ENCODE measurements around the gene GNAZ. TPM values are rescaled to one million over a fixed set of nuclear protein-coding genes. Genes with fewer than 3 reads are reported as not detected.

The GNAZ gene
- total RNA-seq, 4 donors from 2014 or later, result 50.1 to 89.2 (median 55.0) TPM

DNA sequence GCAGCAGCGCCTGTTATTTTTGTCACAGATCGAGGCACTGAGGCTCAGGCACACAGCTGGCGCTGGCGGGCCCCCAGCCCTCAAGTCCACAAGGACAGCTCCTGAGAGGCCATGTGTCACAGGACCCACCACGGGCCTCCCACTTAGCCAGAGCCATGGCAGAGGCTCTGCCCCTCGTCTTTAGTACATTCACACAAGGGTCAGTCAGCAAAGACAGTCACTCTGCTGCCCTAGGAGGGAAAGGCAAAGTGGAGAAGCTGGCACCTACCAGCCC lies 29.1 kb downstream of the GNAZ start:
- no CpG with 5 or more reads among the region's 6 CpGs for WGBS, 2 donors (ENCODE audit: low coverage in 1 of 2)
- ATAC-seq, result no peak

DNA sequence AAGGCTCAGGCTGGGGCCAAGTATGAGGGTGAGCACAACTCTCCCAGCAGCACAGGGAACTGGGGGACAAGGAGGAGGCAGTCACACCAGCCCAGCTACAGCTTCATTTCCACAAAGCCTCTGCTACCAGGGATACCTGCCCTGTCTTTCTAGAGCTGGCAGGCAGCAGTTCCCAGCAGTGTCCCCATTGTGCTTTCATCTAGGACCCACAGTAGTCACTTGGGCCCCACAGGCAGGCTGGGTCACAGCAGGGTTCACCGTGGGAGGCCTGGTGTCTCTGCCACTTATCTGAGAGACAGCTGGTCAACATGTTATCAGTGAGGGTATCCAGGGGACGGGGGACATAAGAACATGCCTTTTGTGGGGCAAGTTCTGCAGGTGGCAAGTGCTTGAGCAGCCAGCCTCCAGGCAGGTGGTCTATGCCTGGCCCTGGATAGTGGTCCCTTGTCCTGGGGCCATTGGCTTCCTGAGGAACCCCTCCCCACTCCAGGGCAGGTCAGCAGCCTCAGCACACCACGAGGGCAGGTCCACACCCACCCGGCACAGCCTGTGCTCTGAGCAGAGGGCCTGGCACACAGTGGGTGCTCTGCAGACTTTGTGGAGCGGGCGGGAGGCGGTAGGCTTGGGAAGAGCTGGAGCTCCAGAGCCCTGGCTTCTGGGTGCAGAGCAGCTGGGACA lies 29.9 kb downstream of the GNAZ start:
- Histone ChIP-seq H3K4me1 (peaks cover 8 to 54% (median 19%) of the 10 kb centered on the region in 3 donors), H3K27ac (peak overlapping the region in 3 of 4 donors; percentile 83 to 87 (median 86)), H3K36me3 (peaks cover 0 to 16% of the 10 kb centered on the region in 2 donors), H3K4me3 (no peak overlapping the region), H3K9me3 (no peaks in the 10 kb centered on the region), H3K27me3 (no peaks in the 10 kb centered on the region)
- TF ChIP-seq POLR2A (IDR thresholded peaks at IDR 0.05) (no peak), EP300 (IDR thresholded peaks at IDR 0.05) (no peak), POLR2AphosphoS5 (IDR thresholded peaks at IDR 0.05) (no peak)
- TF ChIP-seq, protein P1, sequence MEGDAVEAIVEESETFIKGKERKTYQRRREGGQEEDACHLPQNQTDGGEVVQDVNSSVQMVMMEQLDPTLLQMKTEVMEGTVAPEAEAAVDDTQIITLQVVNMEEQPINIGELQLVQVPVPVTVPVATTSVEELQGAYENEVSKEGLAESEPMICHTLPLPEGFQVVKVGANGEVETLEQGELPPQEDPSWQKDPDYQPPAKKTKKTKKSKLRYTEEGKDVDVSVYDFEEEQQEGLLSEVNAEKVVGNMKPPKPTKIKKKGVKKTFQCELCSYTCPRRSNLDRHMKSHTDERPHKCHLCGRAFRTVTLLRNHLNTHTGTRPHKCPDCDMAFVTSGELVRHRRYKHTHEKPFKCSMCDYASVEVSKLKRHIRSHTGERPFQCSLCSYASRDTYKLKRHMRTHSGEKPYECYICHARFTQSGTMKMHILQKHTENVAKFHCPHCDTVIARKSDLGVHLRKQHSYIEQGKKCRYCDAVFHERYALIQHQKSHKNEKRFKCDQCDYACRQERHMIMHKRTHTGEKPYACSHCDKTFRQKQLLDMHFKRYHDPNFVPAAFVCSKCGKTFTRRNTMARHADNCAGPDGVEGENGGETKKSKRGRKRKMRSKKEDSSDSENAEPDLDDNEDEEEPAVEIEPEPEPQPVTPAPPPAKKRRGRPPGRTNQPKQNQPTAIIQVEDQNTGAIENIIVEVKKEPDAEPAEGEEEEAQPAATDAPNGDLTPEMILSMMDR (IDR thresholded peaks at IDR 0.05), result no peak
- ATAC-seq, result no peak
- WGBS, 2 donors (ENCODE audit: low coverage in 1 of 2), result 65% methylated on average over 2 of the region's 7 CpGs; no CpG with 5 or more reads in 1 of the 2 donors

More for the DNA sequence above, 29.1 kb downstream of the GNAZ start:
- no peaks in the 10 kb centered on the region for H3K27me3 ChIP-seq
- no peak for TF ChIP-seq POLR2AphosphoS5 (IDR thresholded peaks at IDR 0.05)
- no peak for TF ChIP-seq POLR2A (IDR thresholded peaks at IDR 0.05)
- no peak for TF ChIP-seq EP300 (IDR thresholded peaks at IDR 0.05)
- TF ChIP-seq, protein P1 (IDR thresholded peaks at IDR 0.05), result no peak
- peaks cover 0 to 18% of the 10 kb centered on the region in 2 donors for H3K36me3 ChIP-seq
- H3K4me1 ChIP-seq, result peaks cover 8 to 54% (median 19%) of the 10 kb centered on the region in 3 donors
- peak overlapping the region; percentile 21 to 87 (median 84) for H3K27ac ChIP-seq
- H3K9me3 ChIP-seq, result no peaks in the 10 kb centered on the region
- H3K4me3 ChIP-seq, result no peak overlapping the region

DNA sequence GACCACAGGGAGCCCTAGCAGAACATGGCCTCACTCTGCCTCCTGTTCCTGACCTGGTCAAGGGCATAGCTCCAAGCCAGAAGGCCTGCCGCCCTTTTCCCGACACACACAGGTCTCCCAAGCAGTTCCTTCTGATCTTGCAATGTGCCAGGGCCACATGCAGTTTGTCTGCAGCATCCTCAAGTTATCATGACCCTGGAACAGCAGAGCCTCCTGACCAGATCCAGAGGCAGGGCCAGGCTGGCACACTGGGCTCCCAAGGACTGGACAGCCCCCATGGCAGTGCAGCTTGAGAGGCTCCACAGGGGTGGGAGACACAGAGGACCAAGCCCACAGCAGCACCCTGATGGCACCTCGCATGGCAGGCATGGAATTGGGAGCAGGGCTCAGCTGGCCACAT lies 31.2 kb downstream of the GNAZ start:
- TF ChIP-seq POLR2A (IDR thresholded peaks at IDR 0.05), result no peak
- TF ChIP-seq, protein P1 (IDR thresholded peaks at IDR 0.05), result no peak
- no peak for TF ChIP-seq POLR2AphosphoS5 (IDR thresholded peaks at IDR 0.05)
- no peak for TF ChIP-seq EP300 (IDR thresholded peaks at IDR 0.05)
- Histone ChIP-seq H3K9me3 (no peaks in the 10 kb centered on the region), H3K4me3 (no peak overlapping the region), H3K27ac (no peak overlapping the region), H3K36me3 (peaks cover 0 to 6% of the 10 kb centered on the region in 2 donors), H3K4me1 (peaks cover 8 to 54% (median 19%) of the 10 kb centered on the region in 3 donors), H3K27me3 (no peaks in the 10 kb centered on the region)
- no CpG with 5 or more reads among the region's 3 CpGs for WGBS, 2 donors (ENCODE audit: low coverage in 1 of 2)
- ATAC-seq, result no peak

DNA sequence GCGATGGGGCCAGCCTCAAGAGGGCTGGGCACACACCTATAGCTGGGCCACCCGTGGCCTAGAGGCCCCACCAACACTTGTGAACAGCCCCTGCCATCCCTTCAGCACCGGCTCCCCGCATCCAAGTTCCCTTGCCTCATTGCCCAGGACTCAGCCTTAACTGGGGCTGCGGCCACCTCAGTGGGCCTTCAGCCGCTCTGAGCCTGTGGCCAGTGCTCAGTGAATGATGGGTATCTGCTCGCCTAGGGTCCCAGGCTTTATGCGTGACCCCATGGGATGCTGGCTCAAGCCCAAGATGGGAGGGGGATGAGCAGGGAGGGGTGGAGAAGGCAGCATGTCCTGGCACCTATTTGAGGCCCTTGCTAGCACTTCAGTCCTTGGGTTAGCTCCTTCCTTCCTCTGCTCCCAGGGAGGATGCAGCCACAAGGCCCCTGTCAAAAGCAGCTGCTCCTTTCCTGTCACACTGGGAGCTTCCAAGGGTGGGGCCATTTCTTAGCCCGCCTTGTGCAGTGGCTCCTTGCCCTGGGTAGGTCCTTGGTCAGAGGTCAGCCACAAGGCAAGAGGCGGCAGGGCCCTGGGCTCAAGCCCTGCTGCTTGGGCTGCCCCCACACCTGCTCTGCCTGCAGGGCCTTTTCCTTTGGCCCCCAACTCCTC lies 31.8 kb downstream of the GNAZ start:
- 79% methylated on average over 2 of the region's 10 CpGs; no CpG with 5 or more reads in 1 of the 2 donors for WGBS, 2 donors (ENCODE audit: low coverage in 1 of 2)
- ATAC-seq, result no peak

More for the DNA sequence above, 31.8 kb downstream of the GNAZ start:
- Histone ChIP-seq H3K4me3 (no peak overlapping the region), H3K4me1 (peaks cover 8 to 49% (median 19%) of the 10 kb centered on the region in 3 donors), H3K27me3 (no peaks in the 10 kb centered on the region), H3K36me3 (peaks cover 0 to 7% of the 10 kb centered on the region in 2 donors), H3K27ac (no peak overlapping the region), H3K9me3 (no peaks in the 10 kb centered on the region)
- TF ChIP-seq, protein P1 (IDR thresholded peaks at IDR 0.05), result no peak
- no peak for TF ChIP-seq POLR2AphosphoS5 (IDR thresholded peaks at IDR 0.05)
- TF ChIP-seq POLR2A (IDR thresholded peaks at IDR 0.05), result no peak
- no peak for TF ChIP-seq EP300 (IDR thresholded peaks at IDR 0.05)

Data from gastroesophageal sphincter (tissue), 4 donors.